Tibial nerve (tissue), 3 donors: Measurements from ENCODE around the gene WDR1.

Experiments used
- POLR2A ChIP-seq, 2 donors: fragments of 450-650 bp; IDR thresholded peaks; one replicate each; pipeline ENCODE4 v1.6.1; 2017; ENCODE audit warnings: antibody characterized with exemption in 2 of 2, mild to moderate bottlenecking in 2 of 2, moderate library complexity in 2 of 2
- TF ChIP-seq, protein P1 (sequence below), 5 experiments: fragments of 200-600 bp in 3 of 5; fragments of 450-650 bp in 2 of 5; sonication (generic) in 3 of 5; IDR thresholded peaks; one replicate each; pipeline ENCODE4 v1.5.1; 2016 to 2019; ENCODE audit warnings: antibody characterized with exemption in 5 of 5, mild to moderate bottlenecking in 3 of 5, moderate library complexity in 2 of 5

DNA sequence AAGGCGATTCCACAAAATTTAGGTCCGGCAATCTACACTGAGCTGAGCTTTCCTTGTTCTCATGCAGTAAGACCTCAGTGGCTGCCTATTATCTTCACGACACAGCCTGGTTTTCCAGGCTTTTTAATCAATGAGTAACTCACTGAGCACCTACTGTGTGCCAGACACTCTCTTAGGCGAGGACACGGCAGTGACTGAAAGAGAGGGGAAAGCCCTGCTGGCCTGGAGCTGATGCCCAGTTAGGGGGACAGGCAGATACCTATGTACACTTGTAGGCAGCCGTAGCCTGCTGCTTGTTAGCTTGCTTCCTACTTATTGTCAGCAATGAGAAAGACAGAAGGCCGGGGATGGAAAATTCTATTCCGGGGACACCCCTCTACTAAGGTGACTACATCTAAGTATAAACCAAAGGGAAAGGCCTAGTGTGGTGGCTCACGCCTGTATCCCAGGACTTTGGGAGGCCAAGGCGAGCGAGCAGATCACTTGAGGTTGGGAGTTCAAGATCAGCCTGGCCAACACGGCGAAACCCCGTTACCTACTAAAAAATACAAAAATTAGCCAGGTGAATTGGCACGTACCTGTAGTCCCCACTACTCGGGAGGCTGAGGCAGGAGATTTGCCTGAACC is 3.8 kb downstream of the WDR1 start:
- TF ChIP-seq, protein P1, sequence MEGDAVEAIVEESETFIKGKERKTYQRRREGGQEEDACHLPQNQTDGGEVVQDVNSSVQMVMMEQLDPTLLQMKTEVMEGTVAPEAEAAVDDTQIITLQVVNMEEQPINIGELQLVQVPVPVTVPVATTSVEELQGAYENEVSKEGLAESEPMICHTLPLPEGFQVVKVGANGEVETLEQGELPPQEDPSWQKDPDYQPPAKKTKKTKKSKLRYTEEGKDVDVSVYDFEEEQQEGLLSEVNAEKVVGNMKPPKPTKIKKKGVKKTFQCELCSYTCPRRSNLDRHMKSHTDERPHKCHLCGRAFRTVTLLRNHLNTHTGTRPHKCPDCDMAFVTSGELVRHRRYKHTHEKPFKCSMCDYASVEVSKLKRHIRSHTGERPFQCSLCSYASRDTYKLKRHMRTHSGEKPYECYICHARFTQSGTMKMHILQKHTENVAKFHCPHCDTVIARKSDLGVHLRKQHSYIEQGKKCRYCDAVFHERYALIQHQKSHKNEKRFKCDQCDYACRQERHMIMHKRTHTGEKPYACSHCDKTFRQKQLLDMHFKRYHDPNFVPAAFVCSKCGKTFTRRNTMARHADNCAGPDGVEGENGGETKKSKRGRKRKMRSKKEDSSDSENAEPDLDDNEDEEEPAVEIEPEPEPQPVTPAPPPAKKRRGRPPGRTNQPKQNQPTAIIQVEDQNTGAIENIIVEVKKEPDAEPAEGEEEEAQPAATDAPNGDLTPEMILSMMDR (IDR thresholded peaks at IDR 0.05), result no peak
- no peak for TF ChIP-seq POLR2A (IDR thresholded peaks at IDR 0.05)
